ENCODE data around the gene IGF2BP2.

DNA sequence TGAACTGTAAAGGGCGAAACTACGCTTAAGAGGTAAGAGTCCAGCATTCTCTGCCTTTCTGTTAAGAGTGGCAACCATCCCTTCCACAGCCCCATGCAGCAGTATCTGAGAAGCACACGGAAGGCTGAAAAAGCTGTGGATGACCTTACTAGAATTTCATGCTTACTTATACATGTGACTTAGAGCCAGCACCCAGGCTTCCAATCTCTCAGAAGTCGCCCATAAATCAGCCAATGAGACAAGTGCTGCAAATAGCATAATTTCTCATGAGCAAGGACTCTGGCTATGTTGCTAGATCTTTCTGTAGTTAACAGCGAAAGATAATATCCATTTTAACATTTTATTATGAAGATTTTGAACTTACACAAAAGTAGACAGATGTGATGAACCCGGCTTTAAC, 65.3 kb downstream of the IGF2BP2 start:
- TF ChIP-seq, protein P1, sequence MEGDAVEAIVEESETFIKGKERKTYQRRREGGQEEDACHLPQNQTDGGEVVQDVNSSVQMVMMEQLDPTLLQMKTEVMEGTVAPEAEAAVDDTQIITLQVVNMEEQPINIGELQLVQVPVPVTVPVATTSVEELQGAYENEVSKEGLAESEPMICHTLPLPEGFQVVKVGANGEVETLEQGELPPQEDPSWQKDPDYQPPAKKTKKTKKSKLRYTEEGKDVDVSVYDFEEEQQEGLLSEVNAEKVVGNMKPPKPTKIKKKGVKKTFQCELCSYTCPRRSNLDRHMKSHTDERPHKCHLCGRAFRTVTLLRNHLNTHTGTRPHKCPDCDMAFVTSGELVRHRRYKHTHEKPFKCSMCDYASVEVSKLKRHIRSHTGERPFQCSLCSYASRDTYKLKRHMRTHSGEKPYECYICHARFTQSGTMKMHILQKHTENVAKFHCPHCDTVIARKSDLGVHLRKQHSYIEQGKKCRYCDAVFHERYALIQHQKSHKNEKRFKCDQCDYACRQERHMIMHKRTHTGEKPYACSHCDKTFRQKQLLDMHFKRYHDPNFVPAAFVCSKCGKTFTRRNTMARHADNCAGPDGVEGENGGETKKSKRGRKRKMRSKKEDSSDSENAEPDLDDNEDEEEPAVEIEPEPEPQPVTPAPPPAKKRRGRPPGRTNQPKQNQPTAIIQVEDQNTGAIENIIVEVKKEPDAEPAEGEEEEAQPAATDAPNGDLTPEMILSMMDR (IDR thresholded peaks at IDR 0.05), result no peak
- TF ChIP-seq POLR2A (IDR thresholded peaks at IDR 0.05), result no peak

All from lower leg skin (tissue), 3 donors.